ENCODE measurements around the gene HOXA3.
A peak's percentile ranks its signal among the peaks of the same experiment; 100 is the strongest.

- TF ChIP-seq CTCF (IDR thresholded peaks at IDR 0.05), result peak in 1 of 4 experiments; percentile 5
- no peak for TF ChIP-seq POLR2A (IDR thresholded peaks at IDR 0.05)
These were observed 42.0 kb downstream of the HOXA3 start for GRCh38 chr7:27110186-27111031.

Data from gastroesophageal sphincter (tissue), 3 donors.